Activated effector memory CD4-positive, alpha-beta T cell treated with Interleukin-2 at 50 U/mL for 16 hours (primary cell): ENCODE results near the gene PMVK.

Source experiments
- DNase-seq: peaks from one replicate; pipeline ENCODE4 v3.0.0-alpha.2; 2020

Gene PMVK

GRCh38 chr1:154945160-154945961 is 8.8 kb upstream of the PMVK start:
- no peak for DNase-seq

DNA sequence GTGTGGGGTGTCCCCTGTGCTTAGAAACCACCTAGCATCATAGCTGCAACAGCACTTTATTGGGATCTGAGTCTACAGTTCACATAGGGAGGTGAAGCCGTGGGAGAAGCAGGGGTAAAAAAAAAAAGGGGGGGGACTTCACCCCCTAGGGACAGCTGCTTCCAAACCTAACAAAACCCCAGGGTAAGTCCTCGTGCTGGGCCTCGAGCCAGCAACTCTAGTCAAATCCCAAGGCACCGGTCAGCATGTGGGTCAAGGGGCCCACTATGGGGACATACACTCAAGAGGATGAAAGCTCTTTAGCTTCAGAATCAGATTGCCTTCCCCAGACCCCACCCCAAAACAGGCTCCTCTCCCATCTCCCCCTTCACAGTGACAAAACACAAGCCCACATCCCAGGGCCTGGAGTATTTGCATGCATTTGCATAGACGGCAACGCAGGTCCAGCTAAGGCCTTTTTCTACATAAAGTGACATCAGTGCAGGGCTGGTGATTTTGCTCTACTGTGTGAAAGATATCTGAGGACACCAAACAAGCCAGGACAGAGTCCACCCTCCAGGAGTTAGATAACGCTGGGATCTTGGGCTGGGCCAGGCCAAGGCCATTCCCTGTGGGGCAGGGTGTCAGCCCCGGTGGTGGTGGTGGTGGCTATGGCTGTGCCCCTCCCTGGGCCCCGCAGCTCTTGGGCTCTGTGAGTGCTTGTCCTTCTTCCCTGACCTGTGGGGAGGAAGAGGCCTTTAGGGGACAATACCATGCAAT is 8.1 kb upstream of the PMVK start:
- DNase-seq = no peak

GRCh38 chr1:154943649-154944400 is 7.3 kb upstream of the PMVK start:
- DNase-seq = no peak

DNA sequence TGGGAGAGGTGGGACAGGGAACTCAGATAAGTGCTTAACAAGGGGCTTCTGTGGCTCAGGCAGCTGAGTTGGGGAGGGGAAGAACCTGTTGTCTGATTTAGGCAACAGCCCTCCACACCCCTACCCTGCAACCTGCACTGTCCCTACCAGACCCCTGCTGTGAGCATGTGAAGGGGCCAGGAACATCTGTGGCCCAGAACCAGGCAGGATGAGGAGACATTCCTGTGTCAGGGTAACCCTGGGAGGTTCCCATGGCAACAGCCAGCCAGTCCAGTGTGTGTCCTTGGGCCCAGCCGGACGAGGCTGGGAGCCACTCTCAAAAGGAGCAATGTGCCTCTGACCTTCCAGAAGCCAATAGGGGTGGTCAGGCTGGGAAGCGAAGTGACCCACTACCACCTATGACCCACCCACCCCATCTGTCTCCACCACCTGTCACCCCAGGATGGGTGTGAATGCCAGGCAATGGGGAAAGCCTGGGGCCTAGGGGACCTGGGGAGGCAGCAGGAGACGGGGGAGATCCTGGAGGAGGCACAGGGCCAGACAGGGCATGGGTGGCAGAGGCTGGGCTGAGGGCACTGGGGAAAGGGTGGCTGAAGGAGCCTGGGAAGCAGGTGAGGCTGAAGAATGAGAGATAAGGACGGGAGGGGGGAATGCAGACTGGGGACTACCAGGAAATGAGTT is 5.0 kb upstream of the PMVK start:
- DNase-seq = no peak

DNA sequence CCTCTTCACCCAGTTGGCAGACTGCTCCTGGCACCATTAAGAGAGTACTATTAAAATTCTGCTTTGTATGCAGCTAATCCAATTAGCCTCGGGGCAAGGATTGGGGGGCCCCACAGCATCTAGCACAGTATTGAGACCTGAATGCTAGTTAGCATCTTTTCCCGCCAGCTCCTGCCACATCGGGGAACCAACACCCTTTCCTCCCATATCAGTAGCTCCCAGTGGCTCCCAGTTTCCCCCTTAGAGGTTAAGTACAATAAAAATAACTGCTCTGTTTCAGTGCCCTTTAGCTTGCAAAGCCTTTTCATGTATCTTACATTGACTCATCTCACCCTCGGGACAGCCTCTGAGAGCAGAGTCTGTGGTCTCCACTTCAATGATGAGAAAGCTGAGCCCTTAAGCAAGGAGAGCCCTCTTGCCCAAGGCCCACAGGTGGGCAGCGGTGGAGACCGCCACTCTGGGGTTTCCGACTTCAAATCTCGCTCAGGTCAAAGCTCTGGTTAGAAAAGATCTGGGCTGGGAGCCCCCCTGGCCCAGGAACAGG is 4.2 kb upstream of the PMVK start:
- DNase-seq = no peak

GRCh38 chr1:154940213-154940560 is 3.7 kb upstream of the PMVK start:
- no peak for DNase-seq

- no peak for DNase-seq
These were observed 2.3 kb upstream of the PMVK start for GRCh38 chr1:154938604-154939399.

GRCh38 chr1:154937988-154938386 is 1.5 kb upstream of the PMVK start:
- no peak for DNase-seq

DNA sequence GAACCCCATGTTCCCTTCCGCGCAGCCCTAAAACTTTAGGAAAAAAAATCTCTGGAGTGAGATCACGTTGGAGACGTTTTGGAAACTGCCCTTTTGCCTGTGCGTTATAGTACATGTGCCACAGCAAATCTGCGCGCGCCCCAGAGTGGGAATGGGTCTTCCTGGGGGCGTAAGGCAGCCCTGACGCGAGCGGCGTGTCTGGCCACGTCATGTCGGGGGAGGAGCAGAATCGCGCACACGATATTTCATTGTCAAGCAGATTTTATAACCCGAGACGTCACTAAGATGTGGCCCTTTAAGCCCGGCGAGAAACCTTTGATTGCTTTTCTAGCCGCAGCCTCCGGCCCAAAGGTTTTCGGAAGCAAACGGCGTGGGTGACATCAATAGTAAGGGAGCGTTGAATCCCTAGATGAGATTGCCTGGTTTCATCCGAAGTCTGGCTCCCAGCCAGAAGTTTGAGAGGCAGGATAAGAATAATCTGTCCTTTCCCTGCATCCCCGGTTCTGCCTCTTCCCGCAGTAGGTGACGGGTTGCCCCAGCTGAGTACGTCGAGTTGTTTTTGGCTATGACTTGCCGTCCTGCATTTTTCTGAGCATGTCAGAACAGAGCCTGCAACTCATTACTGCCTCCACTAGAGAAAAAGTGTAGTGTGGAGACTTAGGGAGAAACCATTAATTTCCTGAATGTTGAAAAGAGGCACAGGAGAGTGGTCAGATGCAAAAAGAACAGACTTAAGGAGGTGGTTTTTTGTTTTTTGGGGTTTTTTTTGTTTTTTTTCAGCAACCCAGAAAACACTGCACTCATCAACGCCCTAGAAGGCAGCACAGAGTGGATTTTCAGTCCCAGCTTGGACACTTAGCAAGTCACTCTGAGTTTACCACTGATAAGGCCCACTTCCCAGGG is 817 bp upstream of the PMVK start:
- DNase-seq = no peak

- peak; percentile 31 for DNase-seq
These were observed 567 bp downstream of the PMVK start for GRCh38 chr1:154935749-154936554.

DNA sequence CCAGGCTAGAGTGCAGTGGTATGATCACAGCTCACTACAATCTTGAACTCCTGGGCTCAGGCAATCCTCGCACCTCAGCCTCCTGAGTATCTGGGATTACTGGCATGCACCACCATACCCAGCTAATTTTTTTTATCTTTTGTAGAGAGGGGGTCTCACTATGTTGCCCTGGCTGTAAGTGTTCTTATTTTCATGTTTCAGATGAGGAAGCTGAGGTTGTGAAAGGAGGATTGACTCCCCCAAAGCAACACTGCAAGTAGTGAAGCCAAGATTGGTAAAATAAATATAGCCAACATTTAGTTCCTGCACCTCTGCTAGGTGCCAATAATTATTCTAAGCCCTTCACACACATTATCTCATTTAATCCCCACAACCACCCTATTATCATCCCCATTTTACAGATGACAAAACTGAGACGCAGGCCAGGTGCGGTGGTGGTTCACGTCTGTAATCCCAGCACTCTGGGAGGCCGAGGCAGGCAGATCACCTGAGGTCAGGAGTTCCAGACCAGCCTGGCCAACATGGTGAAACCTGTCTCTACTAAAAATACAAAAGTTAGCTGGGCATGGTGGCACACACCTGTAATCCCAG is 2.1 kb downstream of the PMVK start:
- no peak for DNase-seq

GRCh38 chr1:154931940-154932487 is 4.5 kb downstream of the PMVK start:
- DNase-seq = no peak

DNA sequence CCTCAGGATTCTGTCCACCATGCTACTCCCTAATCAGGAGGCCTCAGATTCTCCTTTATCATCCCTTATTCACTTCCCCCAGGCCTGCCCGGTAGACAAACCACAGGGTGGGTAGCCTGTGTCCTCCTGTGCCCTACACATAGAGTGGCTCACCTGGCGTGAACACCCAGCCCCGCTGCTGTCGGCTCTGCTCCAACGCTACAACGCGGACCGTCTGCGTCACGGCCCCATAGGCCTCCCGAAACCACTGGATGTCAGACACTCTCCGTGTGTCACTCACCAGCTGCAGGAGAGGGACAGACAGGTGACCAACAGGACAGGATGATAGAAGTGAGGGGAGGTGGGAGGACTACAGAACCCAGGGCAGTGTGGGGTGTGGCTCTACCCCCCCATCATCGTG is 10.3 kb downstream of the PMVK start:
- DNase-seq = no peak

DNA sequence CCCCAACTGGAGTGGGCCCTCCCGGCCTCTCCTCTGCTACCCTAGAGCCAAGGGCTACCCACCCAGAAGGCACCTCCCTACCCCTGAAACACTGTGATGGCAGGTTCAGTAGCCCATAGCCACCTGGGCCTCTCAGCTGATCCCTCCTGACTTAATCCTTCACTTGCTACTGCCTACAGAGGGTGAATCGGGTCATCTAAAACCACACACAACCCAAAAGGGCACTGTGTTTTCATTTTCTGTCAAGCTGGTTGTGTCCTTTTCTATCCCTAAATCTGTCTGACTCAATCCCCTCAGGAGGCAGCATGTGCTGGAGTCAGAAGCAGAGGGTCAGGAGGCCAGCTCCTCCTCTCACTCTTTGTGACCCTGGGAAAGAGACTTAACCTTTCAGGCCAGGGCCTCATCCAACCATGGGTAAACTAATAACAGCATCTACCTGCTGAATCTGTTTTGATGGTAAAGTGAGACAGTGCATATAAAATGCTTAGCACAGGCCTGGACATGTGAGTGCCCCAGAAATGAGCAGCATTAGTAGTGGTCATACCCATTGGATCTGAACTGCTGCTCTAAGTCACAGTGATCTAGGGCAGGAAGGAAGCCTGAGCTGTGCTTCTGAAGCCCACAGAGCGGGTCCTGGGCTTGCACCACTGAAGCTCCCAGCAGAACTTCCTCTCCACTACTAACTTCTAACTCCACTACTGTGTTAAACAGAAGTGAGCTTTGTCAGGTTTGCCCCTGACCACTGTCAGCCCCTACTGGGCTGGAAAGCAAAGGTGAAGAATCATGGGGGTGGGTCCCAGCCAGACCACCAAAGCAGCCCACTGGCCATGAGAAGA is 11.0 kb downstream of the PMVK start:
- no peak for DNase-seq

DNA sequence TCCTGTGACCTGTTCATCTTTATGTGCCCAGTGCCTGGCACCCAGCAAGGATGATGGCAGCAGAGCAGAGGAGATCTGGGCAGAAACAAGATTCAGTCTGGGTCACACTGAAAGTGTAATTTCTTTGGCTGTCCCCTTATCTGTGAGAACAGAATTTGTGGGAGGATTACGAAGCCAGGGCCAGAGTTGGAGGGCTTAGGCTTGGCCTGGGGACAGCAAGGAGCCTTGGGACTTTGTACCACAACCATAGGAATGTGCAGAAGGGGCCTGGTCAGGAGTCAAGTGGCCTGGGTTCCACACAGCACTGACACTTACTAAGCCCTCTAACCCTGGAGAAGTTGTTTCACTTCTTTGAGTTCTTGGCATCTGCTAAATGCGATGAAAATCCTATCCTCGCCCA is 12.8 kb downstream of the PMVK start:
- DNase-seq = no peak

GRCh38 chr1:154913273-154913672 is 23.2 kb downstream of the PMVK start:
- DNase-seq = no peak

DNA sequence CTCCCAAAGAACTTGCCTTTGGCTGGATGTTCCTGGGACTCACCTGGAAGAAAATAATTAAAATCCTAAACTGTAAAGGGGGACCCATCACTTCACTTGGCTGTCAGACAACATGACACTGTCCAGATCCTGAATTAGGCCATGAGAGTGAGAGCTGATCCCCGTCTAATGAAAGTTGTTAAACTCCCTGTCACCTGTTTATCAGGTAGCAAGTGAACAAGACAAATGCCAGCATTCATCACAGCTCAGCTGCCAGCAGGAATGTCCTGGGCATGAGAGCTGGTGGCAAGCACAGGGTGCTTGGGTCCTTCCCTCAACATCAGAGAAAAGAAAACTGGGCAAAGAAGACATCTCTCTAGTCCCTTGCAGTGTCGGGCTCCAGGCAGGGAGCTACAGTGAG is 23.8 kb downstream of the PMVK start:
- DNase-seq = no peak
